Right lobe of liver (tissue), 4 donors: Measurements from ENCODE around the gene YOD1.

Experiments
- POLR2A ChIP-seq: fragments of 450-650 bp; IDR thresholded peaks from one replicate; pipeline ENCODE4 v1.6.1; 2017; ENCODE audit warnings: antibody characterized with exemption, mild to moderate bottlenecking
- TF ChIP-seq, protein P1 (sequence below), 4 donors: fragments of 200-600 bp in 3 of 4; fragments of 450-650 bp in 1 of 4; IDR thresholded peaks; one replicate each; pipeline versions ENCODE4 v1.5.1 to v1.8.0; 2016 to 2022; ENCODE audit warnings: antibody characterized with exemption in 4 of 4, mild to moderate bottlenecking in 2 of 4
- donor health status: DM: no; HTN: no; CAD: no.
- donor health status: DM: no; HTN: no; CAD: no.
- donor health status: DM: no; HTN: yes; CAD: no.

DNA sequence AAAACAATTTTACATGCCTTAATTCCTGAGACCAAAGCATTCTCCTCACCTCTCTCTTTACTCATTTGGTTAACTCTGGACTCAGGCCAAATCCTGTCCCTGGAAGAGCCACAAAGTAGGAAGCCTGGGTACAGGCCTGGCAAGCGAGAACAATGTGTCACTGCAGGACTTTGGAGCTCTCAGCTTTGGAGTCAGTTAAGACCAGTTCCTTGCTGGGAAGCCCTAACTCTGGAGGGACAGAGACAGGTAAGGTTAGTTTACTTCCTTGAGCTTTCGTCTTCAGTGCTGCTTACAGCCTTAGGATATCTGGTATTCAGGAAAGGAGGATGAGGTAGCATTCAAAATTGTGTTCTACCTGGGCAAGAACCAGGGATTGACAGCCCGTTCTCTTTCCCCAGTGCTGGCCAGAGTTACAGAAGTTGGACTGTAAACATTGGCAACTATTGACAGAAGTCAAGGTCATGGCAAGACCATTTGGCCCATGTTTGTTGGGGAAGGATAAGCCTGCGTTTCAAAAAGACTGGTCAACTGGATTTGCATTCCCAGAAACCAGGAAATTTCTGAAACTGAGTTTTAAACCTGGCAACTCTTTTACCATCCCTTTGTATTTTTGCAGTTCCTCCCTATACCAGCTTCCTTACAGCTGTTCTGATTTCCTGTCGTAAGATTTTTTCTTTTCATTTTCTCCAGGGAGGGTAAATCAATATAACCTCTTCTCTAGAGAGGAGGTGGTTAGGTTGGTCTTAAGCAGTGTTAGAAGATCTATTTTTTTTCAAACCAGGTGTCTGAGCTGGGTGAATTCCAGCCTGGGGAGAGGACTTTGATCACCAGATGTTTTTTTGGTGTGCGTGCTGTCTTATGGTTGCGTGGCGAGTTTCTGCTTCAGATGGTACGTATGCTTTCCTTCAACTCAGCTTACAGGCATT, 38.0 kb upstream of the YOD1 start, which contains the start of gene C4BPB:
- TF ChIP-seq, protein P1, sequence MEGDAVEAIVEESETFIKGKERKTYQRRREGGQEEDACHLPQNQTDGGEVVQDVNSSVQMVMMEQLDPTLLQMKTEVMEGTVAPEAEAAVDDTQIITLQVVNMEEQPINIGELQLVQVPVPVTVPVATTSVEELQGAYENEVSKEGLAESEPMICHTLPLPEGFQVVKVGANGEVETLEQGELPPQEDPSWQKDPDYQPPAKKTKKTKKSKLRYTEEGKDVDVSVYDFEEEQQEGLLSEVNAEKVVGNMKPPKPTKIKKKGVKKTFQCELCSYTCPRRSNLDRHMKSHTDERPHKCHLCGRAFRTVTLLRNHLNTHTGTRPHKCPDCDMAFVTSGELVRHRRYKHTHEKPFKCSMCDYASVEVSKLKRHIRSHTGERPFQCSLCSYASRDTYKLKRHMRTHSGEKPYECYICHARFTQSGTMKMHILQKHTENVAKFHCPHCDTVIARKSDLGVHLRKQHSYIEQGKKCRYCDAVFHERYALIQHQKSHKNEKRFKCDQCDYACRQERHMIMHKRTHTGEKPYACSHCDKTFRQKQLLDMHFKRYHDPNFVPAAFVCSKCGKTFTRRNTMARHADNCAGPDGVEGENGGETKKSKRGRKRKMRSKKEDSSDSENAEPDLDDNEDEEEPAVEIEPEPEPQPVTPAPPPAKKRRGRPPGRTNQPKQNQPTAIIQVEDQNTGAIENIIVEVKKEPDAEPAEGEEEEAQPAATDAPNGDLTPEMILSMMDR (IDR thresholded peaks at IDR 0.05): no peak
- TF ChIP-seq POLR2A: peak; percentile 43
